Eye (tissue), 1 donor: ENCODE data around the gene PLXNC1.
"Not testable (repeated sequence)": the region's sequence is repeated elsewhere in the genome, so short reads cannot be mapped to it uniquely, and the experiment has no call there.

ENCODE experiments used
- DNase-seq: peaks from one replicate; pipeline ENCODE4 v3.0.0-alpha.2; 2015

The PLXNC1 gene

GRCh38 chr12:94305130-94305957 lies 157.0 kb downstream of the PLXNC1 start:
- DNase-seq = no peak

- DNase-seq = no peak
These were observed 160.2 kb downstream of the PLXNC1 start for GRCh38 chr12:94308612-94309011.

DNA sequence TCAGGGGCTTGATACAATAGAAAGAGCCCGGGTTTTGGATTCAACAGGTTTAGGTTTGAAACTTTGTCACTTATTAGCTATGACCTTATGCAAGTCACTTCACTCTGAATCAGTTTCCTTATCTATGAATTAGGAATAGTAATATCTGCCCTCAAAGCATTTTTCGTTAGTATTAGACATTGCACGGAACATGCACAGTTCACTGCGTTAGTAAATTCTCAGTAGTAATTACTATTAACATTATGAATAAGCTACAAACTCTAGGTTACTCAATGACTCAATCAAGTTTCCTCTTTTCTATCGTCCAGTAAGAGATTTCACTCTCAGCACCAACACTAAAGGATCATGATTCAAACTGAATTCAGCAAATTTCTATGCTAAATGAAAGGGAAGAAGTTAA lies 161.0 kb downstream of the PLXNC1 start:
- no peak for DNase-seq

DNA sequence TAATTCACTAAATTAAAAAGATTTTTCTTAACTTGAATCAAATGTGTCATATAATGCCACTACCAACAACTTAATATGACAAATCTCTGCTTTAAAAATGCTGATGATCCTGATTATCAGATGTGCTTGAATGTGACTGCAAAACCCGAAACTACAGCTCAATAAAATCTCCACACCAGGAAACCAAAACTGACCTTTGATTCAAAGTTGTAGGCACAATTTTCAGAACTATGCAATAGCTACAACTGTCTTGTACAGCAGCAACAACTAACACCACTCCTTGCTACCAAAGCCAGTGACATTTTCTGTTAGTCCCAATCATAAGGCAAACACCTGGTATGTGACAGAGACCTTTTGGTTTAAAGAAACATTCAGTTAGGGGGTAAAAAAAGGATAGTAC lies 164.0 kb downstream of the PLXNC1 start:
- DNase-seq = no peak

GRCh38 chr12:94316600-94316999 lies 168.2 kb downstream of the PLXNC1 start:
- DNase-seq = not testable (repeated sequence)

GRCh38 chr12:94318181-94318580 lies 169.8 kb downstream of the PLXNC1 start:
- DNase-seq = no peak

- no peak for DNase-seq
These were observed 171.7 kb downstream of the PLXNC1 start for GRCh38 chr12:94320109-94320508.

- no peak for DNase-seq
These were observed 174.0 kb downstream of the PLXNC1 start for GRCh38 chr12:94322346-94322745.

DNA sequence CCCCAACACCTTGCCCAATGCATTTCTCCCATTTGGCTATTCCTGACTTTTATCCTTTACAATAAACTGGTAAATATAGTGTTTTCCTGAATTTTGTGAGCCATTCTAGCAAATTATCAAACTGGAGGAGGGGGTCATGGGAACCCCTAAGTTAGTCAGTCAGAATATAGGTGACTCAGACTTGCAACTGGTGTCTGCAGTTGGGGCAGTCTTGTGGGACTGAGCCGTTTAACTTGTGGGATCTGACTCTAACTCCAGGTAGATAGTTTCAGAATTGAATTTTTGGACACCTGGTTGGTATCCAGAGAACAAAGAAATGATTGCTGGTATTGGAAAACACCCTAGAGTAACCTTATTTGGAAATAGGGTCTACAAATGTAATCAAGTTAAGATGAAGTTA lies 177.9 kb downstream of the PLXNC1 start:
- DNase-seq = no peak

- no peak for DNase-seq
These were observed 178.3 kb downstream of the PLXNC1 start for GRCh38 chr12:94326727-94327126.

DNA sequence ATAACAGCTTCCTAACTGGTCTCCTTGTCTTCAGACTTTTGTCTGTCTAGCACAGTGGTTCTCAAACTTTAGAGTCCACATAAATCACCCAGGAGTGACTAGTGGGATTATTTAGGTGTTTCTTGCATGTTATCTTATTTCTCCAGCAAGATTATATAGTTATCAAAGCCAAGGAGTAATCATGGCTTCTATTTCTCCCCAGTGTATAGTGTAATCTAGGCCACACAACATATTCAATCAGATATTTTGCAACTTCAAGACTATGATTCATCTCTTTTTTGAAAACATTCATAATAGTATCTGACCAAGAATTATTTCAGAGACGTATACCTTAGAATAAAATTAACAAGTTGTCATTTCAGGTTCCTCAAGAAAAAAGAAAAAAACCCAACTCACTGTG lies 179.4 kb downstream of the PLXNC1 start:
- no peak for DNase-seq

- no peak for DNase-seq
These were observed 181.0 kb downstream of the PLXNC1 start for GRCh38 chr12:94329366-94329765.

GRCh38 chr12:94333396-94333795 lies 185.0 kb downstream of the PLXNC1 start:
- DNase-seq = no peak

DNA sequence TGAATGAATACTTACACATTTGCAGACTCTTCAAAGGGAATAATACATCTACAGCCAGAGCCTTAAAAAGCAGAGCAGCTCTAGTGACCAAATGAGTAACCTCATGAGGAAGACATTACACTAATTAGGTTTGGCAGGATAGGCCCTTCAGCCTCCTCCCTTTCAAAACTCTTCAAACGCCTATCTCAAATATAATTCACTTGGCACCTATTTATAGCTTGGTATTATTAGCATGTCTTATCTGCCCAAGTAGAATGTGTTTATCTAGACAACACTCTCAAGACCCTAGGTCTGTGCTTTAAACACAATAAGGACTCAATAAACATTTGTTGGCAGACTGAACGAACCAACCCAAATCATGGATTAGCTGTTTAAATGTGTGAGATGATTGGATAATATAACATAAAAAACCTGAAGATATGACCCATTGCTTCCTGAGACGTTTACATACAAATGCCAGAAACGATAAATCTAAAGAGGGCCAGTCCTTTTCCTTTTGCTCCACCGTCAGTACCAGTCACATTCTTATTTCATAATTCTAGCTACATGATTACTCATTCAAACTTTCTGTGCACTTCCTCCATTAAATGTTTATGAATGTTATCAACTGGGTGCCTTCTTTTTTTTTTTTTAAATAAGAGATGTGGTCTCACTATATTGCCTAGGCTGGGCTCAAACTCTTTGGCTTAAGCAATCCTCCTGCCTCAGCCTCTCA lies 188.0 kb downstream of the PLXNC1 start:
- DNase-seq = peak; percentile 49

DNA sequence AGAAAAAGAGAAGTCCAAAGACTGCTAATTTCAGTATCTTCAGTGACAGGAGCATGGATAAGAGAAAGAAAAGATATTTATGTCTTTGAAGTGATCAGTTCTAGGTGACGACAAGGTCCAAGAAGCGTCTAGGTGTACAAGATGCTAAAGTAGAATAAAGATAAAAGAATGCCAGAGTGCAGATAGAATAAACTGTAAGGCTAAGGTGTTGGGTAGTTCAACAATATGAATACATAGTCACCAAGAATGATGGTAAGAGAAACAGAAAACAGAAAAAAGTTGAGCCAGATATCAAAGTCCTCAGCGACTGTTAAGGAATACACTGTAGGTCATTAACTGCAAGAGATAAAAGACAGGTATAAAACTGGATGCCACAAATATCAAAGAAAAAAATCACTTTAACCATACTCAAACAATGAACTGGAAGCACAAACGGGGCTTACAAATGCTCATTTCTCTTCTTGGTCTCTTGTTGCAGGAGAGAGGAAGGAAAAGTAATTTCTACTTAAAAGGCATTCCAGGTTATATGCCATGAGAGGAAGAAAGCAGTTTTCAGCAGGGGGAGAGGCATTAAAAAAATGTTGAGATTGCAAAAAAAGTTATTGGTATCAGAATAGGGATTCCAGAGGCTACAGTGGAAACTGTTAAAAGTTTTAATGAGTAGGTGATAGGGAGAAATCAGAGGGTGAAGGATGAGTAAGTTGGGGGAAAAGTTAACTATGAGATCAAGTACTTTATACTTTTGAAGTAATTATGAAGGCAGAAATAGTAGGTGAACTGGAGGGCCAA lies 189.8 kb downstream of the PLXNC1 start:
- DNase-seq = no peak

GRCh38 chr12:94340573-94340972 lies 192.2 kb downstream of the PLXNC1 start:
- no peak for DNase-seq

DNA sequence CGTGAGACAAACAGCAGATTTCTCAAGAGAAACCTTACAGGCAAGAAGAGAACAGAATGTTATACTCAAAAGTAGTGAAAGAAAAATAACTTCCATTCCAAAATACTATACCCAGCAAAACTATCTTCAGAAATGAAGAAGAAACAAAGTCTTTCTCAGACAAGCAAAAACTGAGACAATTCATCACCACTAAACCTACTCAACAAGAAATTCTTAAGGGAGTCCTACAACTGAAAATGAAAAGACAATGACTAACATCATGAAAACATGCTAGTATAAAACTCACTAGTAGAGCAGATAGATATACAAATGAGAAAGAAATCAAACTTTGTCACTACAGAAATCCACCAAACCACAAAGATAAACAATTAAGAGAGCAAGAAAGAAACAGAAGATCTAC lies 204.8 kb downstream of the PLXNC1 start:
- no peak for DNase-seq
